HG03439 (cell line): ENCODE results near the gene CDK5RAP2.
"Not testable (repeated sequence)": the region's sequence is repeated elsewhere in the genome, so short reads cannot be mapped to it uniquely, and the experiment has no call there.

Experiments
- ATAC-seq: cut with Tn5 transposase; IDR thresholded peaks from one replicate; pipeline ENCODE4 v1.9.1; 2021; ENCODE audit warnings: mild to moderate bottlenecking, moderate library complexity; ENCODE audit not compliant: unreplicated experiment

The CDK5RAP2 gene

GRCh38 chr9:120545701-120546550, 34.0 kb downstream of the CDK5RAP2 start:
- no peak for ATAC-seq

- ATAC-seq = no peak
Measured at GRCh38 chr9:120544441-120544840, 35.5 kb downstream of the CDK5RAP2 start.

GRCh38 chr9:120542701-120543490, 37.1 kb downstream of the CDK5RAP2 start:
- no peak for ATAC-seq

GRCh38 chr9:120541921-120542320, 38.0 kb downstream of the CDK5RAP2 start:
- ATAC-seq = no peak

- ATAC-seq = no peak
Measured at GRCh38 chr9:120539951-120540350, 40.0 kb downstream of the CDK5RAP2 start.

- no peak for ATAC-seq
Measured at GRCh38 chr9:120538339-120538738, 41.6 kb downstream of the CDK5RAP2 start.

- no peak for ATAC-seq
Measured at GRCh38 chr9:120536949-120537640, 42.9 kb downstream of the CDK5RAP2 start.

GRCh38 chr9:120536094-120536493, 43.9 kb downstream of the CDK5RAP2 start:
- ATAC-seq = no peak

- no peak for ATAC-seq
Measured at GRCh38 chr9:120534266-120534665, 45.7 kb downstream of the CDK5RAP2 start.

- no peak for ATAC-seq
Measured at GRCh38 chr9:120532891-120533290, 47.1 kb downstream of the CDK5RAP2 start.

GRCh38 chr9:120532475-120532874, 47.5 kb downstream of the CDK5RAP2 start:
- no peak for ATAC-seq

GRCh38 chr9:120531683-120532300, 48.2 kb downstream of the CDK5RAP2 start:
- ATAC-seq = no peak

GRCh38 chr9:120530220-120530832, 49.6 kb downstream of the CDK5RAP2 start:
- ATAC-seq = not testable (repeated sequence)

- no peak for ATAC-seq
Measured at GRCh38 chr9:120528829-120529228, 51.1 kb downstream of the CDK5RAP2 start.

GRCh38 chr9:120528327-120528726, 51.6 kb downstream of the CDK5RAP2 start:
- ATAC-seq = no peak

GRCh38 chr9:120526534-120526933, 53.4 kb downstream of the CDK5RAP2 start:
- no peak for ATAC-seq

GRCh38 chr9:120524863-120525262, 55.1 kb downstream of the CDK5RAP2 start:
- no peak for ATAC-seq

- ATAC-seq = no peak
Measured at GRCh38 chr9:120524038-120524437, 55.9 kb downstream of the CDK5RAP2 start.

GRCh38 chr9:120522558-120522957, 57.4 kb downstream of the CDK5RAP2 start:
- no peak for ATAC-seq

GRCh38 chr9:120522032-120522431, 57.9 kb downstream of the CDK5RAP2 start:
- ATAC-seq = no peak
